K562 (cell line): ENCODE results near the gene RHBG.

Experiments used
- ATF7 ChIP-seq: fragments of 450-650 bp; IDR thresholded peaks from 2 replicates; pipeline ENCODE4 v1.7.1; 2014; ENCODE audit warnings: mild to moderate bottlenecking, moderate library complexity
- E2F4 ChIP-seq: sonication (generic); formaldehyde crosslinking; IDR thresholded peaks from 2 replicates; pipeline ENCODE4 v1.8.0; 2022; ENCODE audit warnings: mild to moderate bottlenecking, low read depth, missing genetic modification reagents
- FOXA1 ChIP-seq: fragments of 450-650 bp; IDR thresholded peaks from 2 replicates; pipeline ENCODE4 v1.6.1; 2016; ENCODE audit warnings: mild to moderate bottlenecking, borderline replicate concordance
- GABPA ChIP-seq: fragments of 200-800 bp; sonication (Bioruptor generic); conservative IDR thresholded peaks from 2 replicates; pipeline ENCODE4 v1.6.1; 2016; ENCODE audit warnings: low read depth, missing genetic modification characterization, missing compliant biosample characterization
- TCF7 ChIP-seq: sonication (generic); IDR thresholded peaks from 2 replicates; pipeline ENCODE4 v1.6.1; 2016; ENCODE audit warnings: antibody characterized with exemption, borderline replicate concordance
- TGIF2 ChIP-seq: sonication (generic); formaldehyde crosslinking; IDR thresholded peaks from 2 replicates; pipeline ENCODE4 v1.8.1; 2022; ENCODE audit warnings: mild to moderate bottlenecking, missing genetic modification reagents, moderate library complexity
- TF ChIP-seq, protein P1 (sequence below), 3 experiments: IDR thresholded peaks in 2 of 3; conservative IDR thresholded peaks in 1 of 3; 2 replicates each; pipeline ENCODE4 v1.5.1; 2011 to 2012; ENCODE audit warnings: low read length in 3 of 3, mild to moderate bottlenecking in 3 of 3, control low read depth in 2 of 3, improper control_type of control experiment in 1 of 3, inconsistent platforms in 1 of 3, low read depth in 1 of 3, mixed read lengths in 1 of 3, moderate library complexity in 1 of 3; ENCODE audit not compliant: insufficient read depth in 2 of 3

GRCh38 chr1:156387870-156388173 is 18.8 kb downstream of the RHBG start:
- TF ChIP-seq TGIF2 (CRISPR knock-in tag) (no peak), TCF7 (no peak), FOXA1 (no peak), GABPA (tag) (no peak), E2F4 (no peak), ATF7 (no peak)
- TF ChIP-seq, protein P1, sequence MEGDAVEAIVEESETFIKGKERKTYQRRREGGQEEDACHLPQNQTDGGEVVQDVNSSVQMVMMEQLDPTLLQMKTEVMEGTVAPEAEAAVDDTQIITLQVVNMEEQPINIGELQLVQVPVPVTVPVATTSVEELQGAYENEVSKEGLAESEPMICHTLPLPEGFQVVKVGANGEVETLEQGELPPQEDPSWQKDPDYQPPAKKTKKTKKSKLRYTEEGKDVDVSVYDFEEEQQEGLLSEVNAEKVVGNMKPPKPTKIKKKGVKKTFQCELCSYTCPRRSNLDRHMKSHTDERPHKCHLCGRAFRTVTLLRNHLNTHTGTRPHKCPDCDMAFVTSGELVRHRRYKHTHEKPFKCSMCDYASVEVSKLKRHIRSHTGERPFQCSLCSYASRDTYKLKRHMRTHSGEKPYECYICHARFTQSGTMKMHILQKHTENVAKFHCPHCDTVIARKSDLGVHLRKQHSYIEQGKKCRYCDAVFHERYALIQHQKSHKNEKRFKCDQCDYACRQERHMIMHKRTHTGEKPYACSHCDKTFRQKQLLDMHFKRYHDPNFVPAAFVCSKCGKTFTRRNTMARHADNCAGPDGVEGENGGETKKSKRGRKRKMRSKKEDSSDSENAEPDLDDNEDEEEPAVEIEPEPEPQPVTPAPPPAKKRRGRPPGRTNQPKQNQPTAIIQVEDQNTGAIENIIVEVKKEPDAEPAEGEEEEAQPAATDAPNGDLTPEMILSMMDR (IDR thresholded peaks at IDR 0.05 in 2 of 3, conservative IDR thresholded peaks at IDR 0.05 in 1 of 3; ENCODE audit: insufficient read depth in 2 of 3, low read depth in 1 of 3, low read length in 3 of 3): no peak
